ENCODE data around the gene SSBP4.

SSBP4 gene

DNA sequence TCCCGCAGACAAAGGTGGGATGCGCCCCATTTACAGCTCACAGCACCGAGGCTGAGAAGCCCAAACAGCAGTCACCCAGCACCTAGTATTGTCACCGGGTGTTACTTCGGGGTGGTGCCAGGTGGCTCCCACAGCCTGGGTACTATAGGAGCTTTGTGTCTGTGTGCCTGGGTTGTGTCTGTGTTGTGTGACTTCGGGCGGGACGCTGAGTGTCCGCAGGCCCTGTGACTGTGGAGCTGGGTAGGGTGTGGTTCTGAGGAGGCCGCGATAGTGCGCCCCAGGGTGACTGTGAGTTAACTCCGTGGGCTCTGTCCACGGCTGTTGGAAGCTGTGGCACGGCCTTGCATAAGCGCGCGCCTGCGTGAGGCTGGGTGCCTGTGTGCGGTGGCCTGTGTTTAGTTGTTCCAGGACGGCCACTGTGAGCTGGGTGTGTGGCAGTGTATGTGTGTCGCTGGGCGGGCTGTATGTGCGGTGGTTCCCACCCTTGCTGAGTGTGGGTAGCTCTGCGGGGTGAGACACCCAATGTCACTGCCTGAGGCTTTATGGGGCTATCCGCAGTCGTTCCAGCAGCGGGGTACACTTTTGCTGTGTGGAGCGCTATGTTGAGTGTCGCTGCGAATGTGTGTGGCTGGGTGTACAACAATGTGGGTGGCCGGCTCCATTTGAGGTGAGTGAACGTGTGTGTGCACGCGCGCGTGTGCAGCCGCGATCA, 559 bp upstream of the SSBP4 start (continued):
- TF ChIP-seq TRIM28 (IDR thresholded peaks at IDR 0.05; ENCODE audit: borderline replicate concordance, low read length) (peak; percentile 37; the same call in 1 of the 2 replicates), ZNF48 (tag by site-specific recombination; IDR thresholded peaks at IDR 0.05) (no peak), ZNF140 (tag by site-specific recombination; IDR thresholded peaks at IDR 0.05) (no peak)
- TF ChIP-seq, protein P1, sequence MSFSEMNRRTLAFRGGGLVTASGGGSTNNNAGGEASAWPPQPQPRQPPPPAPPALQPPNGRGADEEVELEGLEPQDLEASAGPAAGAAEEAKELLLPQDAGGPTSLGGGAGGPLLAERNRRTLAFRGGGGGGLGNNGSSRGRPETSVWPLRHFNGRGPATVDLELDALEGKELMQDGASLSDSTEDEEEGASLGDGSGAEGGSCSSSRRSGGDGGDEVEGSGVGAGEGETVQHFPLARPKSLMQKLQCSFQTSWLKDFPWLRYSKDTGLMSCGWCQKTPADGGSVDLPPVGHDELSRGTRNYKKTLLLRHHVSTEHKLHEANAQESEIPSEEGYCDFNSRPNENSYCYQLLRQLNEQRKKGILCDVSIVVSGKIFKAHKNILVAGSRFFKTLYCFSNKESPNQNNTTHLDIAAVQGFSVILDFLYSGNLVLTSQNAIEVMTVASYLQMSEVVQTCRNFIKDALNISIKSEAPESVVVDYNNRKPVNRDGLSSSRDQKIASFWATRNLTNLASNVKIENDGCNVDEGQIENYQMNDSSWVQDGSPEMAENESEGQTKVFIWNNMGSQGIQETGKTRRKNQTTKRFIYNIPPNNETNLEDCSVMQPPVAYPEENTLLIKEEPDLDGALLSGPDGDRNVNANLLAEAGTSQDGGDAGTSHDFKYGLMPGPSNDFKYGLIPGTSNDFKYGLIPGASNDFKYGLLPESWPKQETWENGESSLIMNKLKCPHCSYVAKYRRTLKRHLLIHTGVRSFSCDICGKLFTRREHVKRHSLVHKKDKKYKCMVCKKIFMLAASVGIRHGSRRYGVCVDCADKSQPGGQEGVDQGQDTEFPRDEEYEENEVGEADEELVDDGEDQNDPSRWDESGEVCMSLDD (tag by site-specific recombination; IDR thresholded peaks at IDR 0.05), result peak; percentile 80
- TF ChIP-seq, protein P2, sequence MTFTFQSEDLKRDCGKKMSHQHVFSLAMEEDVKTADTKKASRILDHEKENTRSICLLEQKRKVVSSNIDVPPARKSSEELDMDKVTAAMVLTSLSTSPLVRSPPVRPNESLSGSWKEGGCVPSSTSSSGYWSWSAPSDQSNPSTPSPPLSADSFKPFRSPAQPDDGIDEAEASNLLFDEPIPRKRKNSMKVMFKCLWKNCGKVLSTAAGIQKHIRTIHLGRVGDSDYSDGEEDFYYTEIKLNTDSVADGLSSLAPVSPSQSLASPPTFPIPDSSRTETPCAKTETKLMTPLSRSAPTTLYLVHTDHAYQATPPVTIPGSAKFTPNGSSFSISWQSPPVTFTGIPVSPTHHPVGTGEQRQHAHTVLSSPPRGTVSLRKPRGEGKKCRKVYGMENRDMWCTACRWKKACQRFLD (tag by site-specific recombination; IDR thresholded peaks at IDR 0.05), result no peak
- TF ChIP-seq, protein P3, sequence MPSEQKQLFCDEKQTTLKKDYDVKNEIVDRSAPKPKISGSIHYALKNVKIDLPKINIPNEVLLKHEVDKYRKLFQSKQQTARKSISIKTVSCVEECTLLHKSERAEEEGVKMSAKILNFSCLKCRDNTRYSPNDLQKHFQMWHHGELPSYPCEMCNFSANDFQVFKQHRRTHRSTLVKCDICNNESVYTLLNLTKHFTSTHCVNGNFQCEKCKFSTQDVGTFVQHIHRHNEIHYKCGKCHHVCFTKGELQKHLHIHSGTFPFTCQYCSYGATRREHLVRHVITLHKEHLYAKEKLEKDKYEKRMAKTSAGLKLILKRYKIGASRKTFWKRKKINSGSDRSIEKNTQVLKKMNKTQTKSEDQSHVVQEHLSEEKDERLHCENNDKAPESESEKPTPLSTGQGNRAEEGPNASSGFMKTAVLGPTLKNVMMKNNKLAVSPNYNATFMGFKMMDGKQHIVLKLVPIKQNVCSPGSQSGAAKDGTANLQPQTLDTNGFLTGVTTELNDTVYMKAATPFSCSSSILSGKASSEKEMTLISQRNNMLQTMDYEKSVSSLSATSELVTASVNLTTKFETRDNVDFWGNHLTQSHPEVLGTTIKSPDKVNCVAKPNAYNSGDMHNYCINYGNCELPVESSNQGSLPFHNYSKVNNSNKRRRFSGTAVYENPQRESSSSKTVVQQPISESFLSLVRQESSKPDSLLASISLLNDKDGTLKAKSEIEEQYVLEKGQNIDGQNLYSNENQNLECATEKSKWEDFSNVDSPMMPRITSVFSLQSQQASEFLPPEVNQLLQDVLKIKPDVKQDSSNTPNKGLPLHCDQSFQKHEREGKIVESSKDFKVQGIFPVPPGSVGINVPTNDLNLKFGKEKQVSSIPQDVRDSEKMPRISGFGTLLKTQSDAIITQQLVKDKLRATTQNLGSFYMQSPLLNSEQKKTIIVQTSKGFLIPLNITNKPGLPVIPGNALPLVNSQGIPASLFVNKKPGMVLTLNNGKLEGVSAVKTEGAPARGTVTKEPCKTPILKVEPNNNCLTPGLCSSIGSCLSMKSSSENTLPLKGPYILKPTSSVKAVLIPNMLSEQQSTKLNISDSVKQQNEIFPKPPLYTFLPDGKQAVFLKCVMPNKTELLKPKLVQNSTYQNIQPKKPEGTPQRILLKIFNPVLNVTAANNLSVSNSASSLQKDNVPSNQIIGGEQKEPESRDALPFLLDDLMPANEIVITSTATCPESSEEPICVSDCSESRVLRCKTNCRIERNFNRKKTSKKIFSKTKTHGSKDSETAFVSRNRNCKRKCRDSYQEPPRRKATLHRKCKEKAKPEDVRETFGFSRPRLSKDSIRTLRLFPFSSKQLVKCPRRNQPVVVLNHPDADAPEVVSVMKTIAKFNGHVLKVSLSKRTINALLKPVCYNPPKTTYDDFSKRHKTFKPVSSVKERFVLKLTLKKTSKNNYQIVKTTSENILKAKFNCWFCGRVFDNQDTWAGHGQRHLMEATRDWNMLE (tag by site-specific recombination; conservative IDR thresholded peaks at IDR 0.05; ENCODE audit: low read depth), result no peak

DNA sequence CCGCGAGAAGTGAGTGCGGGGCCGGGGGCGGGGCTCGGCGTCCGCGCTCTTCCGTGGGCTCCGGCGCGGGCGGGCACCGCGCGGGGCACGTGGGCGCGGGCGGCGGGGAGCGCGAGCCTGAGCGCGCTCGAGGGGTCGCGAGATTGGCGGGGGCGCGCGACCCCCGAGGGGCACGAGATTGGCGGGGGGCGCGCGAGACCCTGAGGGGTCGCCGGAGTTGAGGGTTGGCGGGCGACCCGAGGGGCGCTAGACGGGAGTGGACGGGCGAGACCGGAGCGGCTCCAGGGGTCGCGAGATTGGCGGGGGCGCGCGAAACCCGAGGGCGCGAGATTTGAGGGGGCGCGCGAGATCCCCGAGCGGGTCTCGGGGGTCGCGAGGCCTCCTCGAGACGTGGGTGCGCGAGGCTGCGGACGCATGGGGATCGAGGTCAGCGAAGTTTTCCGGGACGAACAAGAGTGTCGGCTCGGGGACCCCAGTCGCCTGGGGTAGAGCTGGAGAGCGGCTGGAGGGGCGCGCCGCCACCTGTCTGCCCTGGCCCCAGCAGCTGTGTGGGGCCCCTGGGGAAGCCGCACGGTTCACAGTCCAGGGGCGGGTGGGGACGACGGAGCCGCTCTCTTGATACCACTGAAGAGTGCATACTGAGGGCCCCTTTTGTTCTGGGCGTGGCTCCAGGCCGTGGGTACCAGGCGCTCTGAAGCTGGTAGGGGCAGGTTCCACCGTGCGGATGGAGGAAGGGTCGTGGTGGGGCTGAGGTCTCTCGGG, 682 bp downstream of the SSBP4 start:
- Histone ChIP-seq H3K36me3 (ENCODE audit: control insufficient read depth in 2 of 2, insufficient read depth in 1 of 2, low read length in 2 of 2) (no peaks in the 10 kb centered on the region), H3K4me1 (ENCODE audit: control insufficient read depth, insufficient read depth, low read length) (peaks cover 9% of the 10 kb centered on the region; the same call in 1 of the 2 replicates), H3K27ac (ENCODE audit: extremely low read depth, low read depth, low read length) (peak overlapping the region; percentile 63; the same call in 1 of the 2 replicates), H3K4me3 (ENCODE audit: low read depth, low read length) (peak overlapping the region; percentile 53), H3K9me3 (ENCODE audit: control insufficient read depth, insufficient read depth, low read depth, low read length) (no peaks in the 10 kb centered on the region)
- ChIA-PET CTCF (interaction anchor here (0.7 to 4.5 kb wide), 11 partner anchors 9 to 224 kb away, joined by 3 to 32 read pairs (median 3); partner anchors contain the start of gene GDF15), POLR2A (interaction anchor here (0.6 to 1.3 kb wide), 4 partner anchors 9 to 412 kb away, joined by 4 to 6 read pairs (median 4); partner anchors contain the start of gene UPF1)
- no peak for TF ChIP-seq ZNF560 (tag by site-specific recombination; IDR thresholded peaks at IDR 0.05; ENCODE audit: borderline replicate concordance)
- no peak for TF ChIP-seq ZNF292 (tag by site-specific recombination; IDR thresholded peaks at IDR 0.05; ENCODE audit: borderline replicate concordance, low read depth)
- TF ChIP-seq ZNF423 (tag by site-specific recombination; IDR thresholded peaks at IDR 0.05), result no peak
- TF ChIP-seq GLIS2 (tag by site-specific recombination; IDR thresholded peaks at IDR 0.05), result peak; percentile 38
- TF ChIP-seq IKZF3 (tag by site-specific recombination; IDR thresholded peaks at IDR 0.05), result no peak
- TF ChIP-seq ZNF48 (tag by site-specific recombination; IDR thresholded peaks at IDR 0.05), result no peak
- TF ChIP-seq, protein P4, sequence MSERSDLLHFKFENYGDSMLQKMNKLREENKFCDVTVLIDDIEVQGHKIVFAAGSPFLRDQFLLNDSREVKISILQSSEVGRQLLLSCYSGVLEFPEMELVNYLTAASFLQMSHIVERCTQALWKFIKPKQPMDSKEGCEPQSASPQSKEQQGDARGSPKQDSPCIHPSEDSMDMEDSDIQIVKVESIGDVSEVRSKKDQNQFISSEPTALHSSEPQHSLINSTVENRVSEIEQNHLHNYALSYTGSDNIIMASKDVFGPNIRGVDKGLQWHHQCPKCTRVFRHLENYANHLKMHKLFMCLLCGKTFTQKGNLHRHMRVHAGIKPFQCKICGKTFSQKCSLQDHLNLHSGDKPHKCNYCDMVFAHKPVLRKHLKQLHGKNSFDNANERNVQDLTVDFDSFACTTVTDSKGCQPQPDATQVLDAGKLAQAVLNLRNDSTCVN (tag by site-specific recombination; optimal IDR thresholded peaks at IDR 0.05), result peak; percentile 54
- no peak for TF ChIP-seq ZNF223 (tag by site-specific recombination; IDR thresholded peaks at IDR 0.05)
- TF ChIP-seq ZNF610 (tag by site-specific recombination; IDR thresholded peaks at IDR 0.05; ENCODE audit: borderline replicate concordance), result no peak
- TF ChIP-seq ZNF350 (tag by site-specific recombination; IDR thresholded peaks at IDR 0.05), result no peak
- TF ChIP-seq, protein P2 (tag by site-specific recombination; IDR thresholded peaks at IDR 0.05), result no peak
- TF ChIP-seq ZNF777 (tag by site-specific recombination; IDR thresholded peaks at IDR 0.05; ENCODE audit: borderline replicate concordance), result no peak
- peak; percentile 85 for TF ChIP-seq ZSCAN30 (tag by site-specific recombination; IDR thresholded peaks at IDR 0.05)
- no peak for TF ChIP-seq ZNF701 (tag by site-specific recombination; IDR thresholded peaks at IDR 0.05)
- TF ChIP-seq KLF7 (tag by site-specific recombination; IDR thresholded peaks at IDR 0.05; ENCODE audit: borderline replicate concordance), result peak; percentile 59; the same call in 1 of the 2 replicates
- TF ChIP-seq REPIN1 (tag by site-specific recombination; IDR thresholded peaks at IDR 0.05; ENCODE audit: low read depth), result no peak
- no peak for TF ChIP-seq ZNF214 (tag by site-specific recombination; IDR thresholded peaks at IDR 0.05; ENCODE audit: borderline replicate concordance)
- no peak for TF ChIP-seq ZNF10 (tag by site-specific recombination; IDR thresholded peaks at IDR 0.05)
